SKM-1 treated with dmso at 0.1 percent for 144 hours (cell line): ENCODE measurements around the gene RTKN.
"Not testable (repeated sequence)": the region's sequence is repeated elsewhere in the genome, so short reads cannot be mapped to it uniquely, and the experiment has no call there.

ENCODE experiments used
- DNase-seq: peaks from one replicate; lab custom pipeline; 2025; ENCODE audit not compliant: unreplicated experiment; lab: John Stamatoyannopoulos, UW

Gene RTKN

GRCh38 chr2:74461187-74462053 lies 19.7 kb upstream of the RTKN start:
- DNase-seq: no peak

GRCh38 chr2:74460187-74460586 lies 18.4 kb upstream of the RTKN start:
- DNase-seq: not testable (repeated sequence)

GRCh38 chr2:74459503-74460118 lies 17.9 kb upstream of the RTKN start:
- not testable (repeated sequence) for DNase-seq

GRCh38 chr2:74458938-74459363 lies 17.2 kb upstream of the RTKN start:
- no peak for DNase-seq

GRCh38 chr2:74458132-74458937 lies 16.6 kb upstream of the RTKN start, which contains the start of gene WBP1:
Gene WBP1, plus strand, starts transcription at chr2:74458438. Its CDS starts 165 bp downstream, at chr2:74458603.
- peak; percentile 99 for DNase-seq

GRCh38 chr2:74457549-74458131 lies 15.9 kb upstream of the RTKN start:
- no peak for DNase-seq

- DNase-seq: no peak
These were observed 15.4 kb upstream of the RTKN start for GRCh38 chr2:74457129-74457548.

- peak; percentile 94 for DNase-seq
These were observed 13.1 kb upstream of the RTKN start, which contains the start of gene INO80B for GRCh38 chr2:74454654-74455511. Gene INO80B, plus strand, starts transcription at chr2:74455087. Its CDS starts 30 bp downstream, at chr2:74455117.

- no peak for DNase-seq
These were observed 8.9 kb upstream of the RTKN start for GRCh38 chr2:74450570-74451190.

- DNase-seq: no peak
These were observed 7.0 kb upstream of the RTKN start for GRCh38 chr2:74448771-74449170.

- no peak for DNase-seq
These were observed 5.7 kb upstream of the RTKN start for GRCh38 chr2:74447230-74447999.

GRCh38 chr2:74444498-74445318 lies 3.0 kb upstream of the RTKN start:
- DNase-seq: no peak

GRCh38 chr2:74442483-74443297 lies 953 bp upstream of the RTKN start:
- not testable (repeated sequence) for DNase-seq

GRCh38 chr2:74441170-74441689 lies 507 bp downstream of the RTKN start:
- no peak for DNase-seq

GRCh38 chr2:74440378-74441169 lies 1.2 kb downstream of the RTKN start:
- DNase-seq: peak; percentile 70

- DNase-seq: no peak
These were observed 1.8 kb downstream of the RTKN start for GRCh38 chr2:74439803-74440377.
